Endometrium (tissue), 2 donors: ENCODE data around the gene TMEM179.
"Not testable (repeated sequence)": the region's sequence is repeated elsewhere in the genome, so short reads cannot be mapped to it uniquely, and the experiment has no call there.

ENCODE experiments used
- FAIRE-seq: peaks from 2 replicates; lab custom pipeline; 2012; peaks lifted over from hg19 to GRCh38; lab: Jason Lieb, UNC
- donor health status: control.
- donor health status: control.

Gene TMEM179

GRCh38 chr14:104604458-104605449, at the start of gene TMEM179:
Gene TMEM179, minus strand, starts transcription at chr14:104604772. Its CDS starts 31 bp downstream, at chr14:104604741.
- FAIRE-seq = no peak

- no peak for FAIRE-seq
Measured at GRCh38 chr14:104654119-104654518, 49.5 kb upstream of the TMEM179 start.

- not testable (repeated sequence) for FAIRE-seq
Measured at GRCh38 chr14:104653130-104653920, 48.8 kb upstream of the TMEM179 start.

- no peak for FAIRE-seq
Measured at GRCh38 chr14:104652386-104652785, 47.8 kb upstream of the TMEM179 start.

- FAIRE-seq = no peak
Measured at GRCh38 chr14:104651876-104652260, 47.3 kb upstream of the TMEM179 start.

- no peak for FAIRE-seq
Measured at GRCh38 chr14:104650981-104651875, 46.7 kb upstream of the TMEM179 start.

GRCh38 chr14:104650057-104650980, 45.7 kb upstream of the TMEM179 start:
- no peak for FAIRE-seq

GRCh38 chr14:104647467-104648043, 43.0 kb upstream of the TMEM179 start:
- no peak for FAIRE-seq

GRCh38 chr14:104644656-104645378, 40.2 kb upstream of the TMEM179 start:
- FAIRE-seq = no peak

- FAIRE-seq = no peak
Measured at GRCh38 chr14:104644091-104644635, 39.6 kb upstream of the TMEM179 start.

GRCh38 chr14:104643306-104643705, 38.7 kb upstream of the TMEM179 start:
- FAIRE-seq = no peak

- FAIRE-seq = no peak
Measured at GRCh38 chr14:104642540-104642868, 37.9 kb upstream of the TMEM179 start.

GRCh38 chr14:104641753-104642539, 37.4 kb upstream of the TMEM179 start:
- no peak for FAIRE-seq

GRCh38 chr14:104640681-104641080, 36.1 kb upstream of the TMEM179 start:
- FAIRE-seq = no peak

GRCh38 chr14:104639885-104640548, 35.4 kb upstream of the TMEM179 start:
- FAIRE-seq = no peak

- no peak for FAIRE-seq
Measured at GRCh38 chr14:104639471-104639870, 34.9 kb upstream of the TMEM179 start.

GRCh38 chr14:104638927-104639450, 34.4 kb upstream of the TMEM179 start:
- no peak for FAIRE-seq

GRCh38 chr14:104638190-104638589, 33.6 kb upstream of the TMEM179 start:
- no peak for FAIRE-seq
